Activated CD4-positive, alpha-beta T cell treated with anti-CD3 and anti-CD28 coated beads, Interleukin-2, amount 50 U/mL, for 1 hour (primary cell): ENCODE measurements around the gene WDR7.

Source experiments
- DNase-seq: peaks from one replicate; pipeline ENCODE4 v3.0.0-alpha.2; 2020

The WDR7 gene

GRCh38 chr18:56815926-56816325, 164.8 kb downstream of the WDR7 start:
- DNase-seq = no peak

DNA sequence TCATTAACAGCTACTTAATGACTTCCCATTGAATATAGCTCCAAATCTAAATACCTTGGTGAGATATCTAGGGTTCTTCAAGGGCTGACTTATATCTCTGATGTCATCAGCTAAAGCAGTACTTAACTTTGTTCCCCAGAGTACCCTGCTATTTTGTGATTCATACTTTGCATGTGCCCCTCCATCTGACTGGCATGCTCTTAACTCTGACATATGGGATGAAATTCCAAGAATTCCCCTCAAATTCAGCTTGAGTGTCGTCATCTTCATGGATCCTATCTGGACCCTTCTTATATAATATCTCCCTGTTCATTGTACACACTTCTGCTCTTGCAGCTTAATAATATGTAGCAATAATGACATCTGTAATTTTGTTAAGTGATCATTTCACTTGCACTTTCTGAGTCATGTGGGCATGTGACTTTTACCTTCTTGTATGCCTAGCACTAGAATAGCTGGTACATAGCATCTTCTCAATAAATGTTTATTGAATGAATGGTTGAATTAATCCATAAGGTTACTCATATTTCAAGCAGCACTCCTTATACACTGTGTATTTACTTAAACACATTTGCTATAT, 172.9 kb downstream of the WDR7 start:
- DNase-seq = no peak

GRCh38 chr18:56825321-56825720, 174.2 kb downstream of the WDR7 start:
- no peak for DNase-seq

DNA sequence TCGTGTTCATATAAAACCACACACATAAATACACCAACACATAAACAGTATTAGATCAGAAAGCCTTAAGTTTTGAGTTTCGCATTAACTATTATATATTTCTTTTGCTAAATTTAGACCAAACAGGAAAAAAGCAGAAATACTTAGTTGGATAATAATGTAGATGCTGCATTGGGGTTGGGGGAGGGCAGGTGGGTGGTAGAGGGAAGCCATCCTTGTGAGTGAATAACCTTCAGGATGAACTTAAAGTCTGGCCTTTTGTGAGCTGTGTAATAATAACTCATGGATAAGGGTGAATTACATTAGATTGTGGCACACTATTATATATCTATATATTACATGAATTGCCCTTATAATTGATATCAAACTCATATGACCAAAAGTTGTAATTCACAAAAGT, 174.7 kb downstream of the WDR7 start:
- no peak for DNase-seq

DNA sequence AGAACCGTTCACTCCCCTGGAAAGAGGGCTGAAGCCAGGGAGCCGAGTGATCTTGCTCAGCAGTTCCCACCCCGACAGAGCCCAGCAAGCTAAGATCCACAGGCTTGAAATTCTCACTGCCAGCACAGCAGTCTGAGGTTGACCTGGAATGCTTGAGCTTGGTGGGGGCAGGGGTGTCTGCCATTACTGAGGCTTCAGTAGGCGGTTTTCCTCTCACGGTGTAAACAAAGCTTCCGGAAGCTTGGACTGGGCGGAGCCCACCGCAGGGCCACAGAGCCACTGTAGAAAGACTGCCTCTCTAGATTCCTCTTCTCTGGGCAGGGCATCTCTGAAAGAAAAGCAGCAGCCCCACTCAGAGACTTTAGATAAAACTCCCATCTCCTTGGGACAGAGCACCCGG, 180.8 kb downstream of the WDR7 start:
- no peak for DNase-seq

DNA sequence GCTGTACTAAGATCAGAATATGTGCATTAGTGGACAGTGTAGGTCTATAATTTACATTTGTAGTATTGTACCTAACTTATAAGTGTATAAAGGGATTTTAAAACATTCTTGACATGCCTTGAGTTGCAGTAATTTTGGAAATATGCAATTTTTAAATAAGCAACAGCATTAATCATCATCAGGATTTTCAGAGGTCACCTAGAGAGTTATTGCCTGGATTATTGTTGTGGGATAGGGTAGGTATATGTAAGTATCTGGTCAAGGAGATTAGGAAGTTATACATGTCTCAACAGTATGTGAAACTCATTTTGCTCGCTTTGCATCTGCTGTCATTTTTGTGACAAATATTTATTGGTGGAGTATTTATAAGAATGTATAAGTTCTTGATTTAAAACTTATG, 184.2 kb downstream of the WDR7 start:
- no peak for DNase-seq

- no peak for DNase-seq
Observed at GRCh38 chr18:56836173-56836572, 185.0 kb downstream of the WDR7 start.

DNA sequence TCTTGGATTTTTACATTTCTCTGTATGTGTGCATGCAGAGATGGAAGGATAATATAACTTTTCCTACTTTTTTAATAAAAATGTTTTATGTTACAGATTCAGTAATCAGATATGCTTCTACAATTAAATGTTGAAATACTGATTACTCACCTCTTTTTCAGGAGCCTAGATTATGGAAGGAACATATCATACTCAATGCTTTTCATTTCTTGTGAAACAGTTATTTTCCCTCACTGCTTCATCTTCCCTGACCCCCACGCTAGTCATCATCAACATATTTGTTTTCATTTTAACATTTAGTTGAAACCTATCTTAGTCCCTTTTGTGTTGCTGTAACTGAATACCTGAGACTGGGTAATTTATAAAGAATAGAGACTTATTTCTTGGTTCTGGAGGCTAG, 190.7 kb downstream of the WDR7 start:
- no peak for DNase-seq

DNA sequence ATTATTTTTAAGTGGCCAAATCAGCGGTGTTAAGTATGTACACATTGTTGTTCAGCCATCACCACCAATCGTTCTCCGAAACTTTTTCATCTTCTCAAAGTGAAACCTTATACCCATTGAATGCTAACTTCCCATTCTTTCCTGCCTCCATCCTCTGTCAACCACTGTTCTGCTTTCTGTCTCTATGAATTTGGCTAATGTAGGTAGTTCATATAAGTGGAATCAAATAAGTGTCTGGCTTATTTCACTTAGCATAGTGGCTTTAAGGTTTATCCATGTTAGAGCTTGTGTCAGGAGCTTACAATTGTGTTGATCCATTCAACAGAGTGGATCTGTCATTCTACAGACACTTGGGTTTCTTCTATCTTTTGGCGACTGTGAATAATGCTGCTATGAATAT, 192.1 kb downstream of the WDR7 start:
- no peak for DNase-seq

- no peak for DNase-seq
Observed at GRCh38 chr18:56844556-56844955, 193.4 kb downstream of the WDR7 start.

GRCh38 chr18:56851774-56852173, 200.6 kb downstream of the WDR7 start:
- no peak for DNase-seq

DNA sequence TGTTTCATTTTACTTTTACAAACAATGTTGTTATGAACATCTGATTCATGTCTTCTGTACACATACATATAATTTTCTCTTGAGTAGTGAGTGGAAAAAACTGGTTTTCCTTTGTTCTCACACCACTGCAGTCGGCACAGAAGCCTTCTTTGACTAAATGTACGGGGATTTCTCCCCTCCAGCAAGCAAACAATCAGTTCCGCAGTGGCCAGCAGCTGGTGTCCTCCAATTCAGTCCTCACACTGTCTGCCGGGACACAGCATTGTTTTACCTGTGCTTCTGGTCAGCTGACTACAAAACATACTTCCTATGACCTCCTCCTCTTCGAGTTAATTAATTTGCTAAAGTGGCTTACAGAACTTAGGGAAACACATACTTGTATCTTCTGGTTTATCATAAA, 202.8 kb downstream of the WDR7 start:
- DNase-seq = no peak

- DNase-seq = no peak
Observed at GRCh38 chr18:56861244-56861643, 210.1 kb downstream of the WDR7 start.

GRCh38 chr18:56869189-56869777, 218.1 kb downstream of the WDR7 start:
- no peak for DNase-seq

GRCh38 chr18:56870982-56871381, 219.8 kb downstream of the WDR7 start:
- DNase-seq = no peak

DNA sequence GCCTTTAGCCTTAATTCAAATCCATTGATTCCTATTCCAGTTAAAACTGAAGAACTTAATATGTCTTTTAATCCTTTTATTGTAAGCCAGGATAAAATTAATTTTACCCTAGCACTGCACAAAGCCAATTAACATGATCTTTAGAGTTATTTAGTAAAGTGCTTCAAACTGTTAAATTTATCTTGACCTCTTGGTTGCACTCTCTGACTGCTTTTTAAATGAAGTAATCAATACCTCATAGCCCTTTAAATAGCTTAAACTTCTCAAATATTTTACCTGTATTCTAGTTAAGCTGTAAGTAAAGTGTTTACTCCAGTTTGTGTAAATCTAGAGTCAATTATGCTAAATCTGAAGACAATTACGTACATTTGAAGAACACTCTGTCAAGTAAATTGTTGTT, 221.0 kb downstream of the WDR7 start:
- DNase-seq = no peak

GRCh38 chr18:56873441-56874140, 222.4 kb downstream of the WDR7 start:
- no peak for DNase-seq

DNA sequence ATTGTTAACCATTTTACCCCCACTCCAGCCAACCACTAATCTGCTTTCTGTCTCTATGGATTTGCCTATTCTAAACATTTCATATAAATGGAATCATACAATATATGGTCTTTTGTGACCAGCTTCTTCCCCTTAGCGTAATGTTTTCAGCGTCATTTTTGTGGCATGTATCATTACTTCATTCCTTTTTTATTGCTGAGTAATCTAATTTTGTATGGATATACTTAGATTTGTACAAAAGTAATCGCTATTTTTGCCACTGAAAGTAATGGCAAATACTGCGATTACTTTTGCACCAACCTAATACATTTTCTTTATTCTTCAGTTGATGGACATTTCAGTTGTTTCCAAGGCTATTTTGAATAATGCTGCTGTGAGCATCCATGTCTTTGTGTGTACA, 227.6 kb downstream of the WDR7 start:
- no peak for DNase-seq

- no peak for DNase-seq
Observed at GRCh38 chr18:56884511-56884910, 233.4 kb downstream of the WDR7 start.

GRCh38 chr18:56888978-56889377, 237.8 kb downstream of the WDR7 start:
- no peak for DNase-seq

GRCh38 chr18:56889621-56890020, 238.5 kb downstream of the WDR7 start:
- no peak for DNase-seq

DNA sequence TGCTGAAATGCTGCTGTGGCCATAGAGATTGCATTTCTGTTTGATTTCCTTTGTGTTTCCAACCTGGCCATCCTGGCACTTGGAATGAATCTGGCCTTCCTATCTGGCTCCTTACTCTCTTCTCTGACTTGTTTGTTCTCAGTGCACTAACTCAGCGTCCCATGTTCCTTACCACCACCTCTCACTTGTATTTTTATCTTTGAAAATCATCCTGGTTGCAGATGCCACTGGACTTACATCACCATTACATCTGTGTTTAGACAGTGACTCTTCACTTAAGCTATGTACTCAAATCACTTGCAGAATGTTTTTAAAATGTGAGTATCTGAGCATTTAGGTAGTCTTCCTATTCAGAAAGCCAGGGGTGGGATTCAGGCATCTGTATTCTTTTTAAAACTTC, 239.5 kb downstream of the WDR7 start:
- no peak for DNase-seq

- DNase-seq = no peak
Observed at GRCh38 chr18:56891116-56891515, 240.0 kb downstream of the WDR7 start.

- no peak for DNase-seq
Observed at GRCh38 chr18:56891870-56892269, 240.7 kb downstream of the WDR7 start.

DNA sequence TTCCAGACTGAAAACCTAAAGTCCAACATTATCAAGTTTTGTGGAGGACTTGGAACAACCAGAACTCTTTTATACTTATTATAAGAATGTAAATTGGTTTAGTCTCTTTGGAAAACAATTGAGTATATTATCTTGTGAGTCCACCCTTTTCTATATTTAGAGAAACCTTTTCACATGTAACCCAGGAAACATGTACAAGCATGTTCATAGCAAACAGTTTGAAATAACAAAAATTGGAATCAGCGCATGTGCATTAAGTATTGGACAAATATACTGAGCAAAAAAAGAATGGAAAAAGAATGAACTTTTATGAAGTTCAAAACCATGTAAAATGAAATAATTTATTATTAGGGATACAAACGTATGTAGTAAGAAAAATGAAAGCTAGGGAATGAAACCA, 246.0 kb downstream of the WDR7 start:
- no peak for DNase-seq
